Neural cell (in vitro differentiated cells): ENCODE measurements around the gene OR7C1.

ENCODE experiments used
- CTCF ChIP-seq: fragments of 450-650 bp; IDR thresholded peaks from 2 replicates; pipeline ENCODE4 v1.5.1; 2014; ENCODE audit warnings: antibody characterized with exemption, mild to moderate bottlenecking, moderate library complexity; ENCODE audit not compliant: poor library complexity, severe bottlenecking
- EP300 ChIP-seq: fragments of 450-650 bp; conservative IDR thresholded peaks from 2 replicates; pipeline ENCODE4 v1.6.1; 2014; ENCODE audit warnings: antibody characterized with exemption, mild to moderate bottlenecking, moderate library complexity; ENCODE audit not compliant: poor library complexity, severe bottlenecking
- EZH2 ChIP-seq: fragments of 200-600, 300-800 bp; shearing (Covaris generic), sonication (generic); IDR thresholded peaks from 2 replicates; pipeline ENCODE4 v1.6.1; 2014; ENCODE audit warnings: antibody characterized with exemption, low read length, borderline replicate concordance, mild to moderate bottlenecking; ENCODE audit not compliant: insufficient read depth, poor library complexity, severe bottlenecking
- POLR2AphosphoS5 ChIP-seq: IDR thresholded peaks from 2 replicates; pipeline ENCODE4 v1.6.1; 2012
- RAD21 ChIP-seq: fragments of 450-650 bp; conservative IDR thresholded peaks from 2 replicates; pipeline ENCODE4 v1.6.1; 2014; ENCODE audit warnings: antibody characterized with exemption, mild to moderate bottlenecking, moderate library complexity
- REST ChIP-seq: IDR thresholded peaks from 2 replicates; pipeline ENCODE4 v1.6.1; 2012; ENCODE audit warnings: borderline replicate concordance
- TAF1 ChIP-seq: IDR thresholded peaks from 2 replicates; pipeline ENCODE4 v1.6.1; 2012; ENCODE audit warnings: low read depth

DNA sequence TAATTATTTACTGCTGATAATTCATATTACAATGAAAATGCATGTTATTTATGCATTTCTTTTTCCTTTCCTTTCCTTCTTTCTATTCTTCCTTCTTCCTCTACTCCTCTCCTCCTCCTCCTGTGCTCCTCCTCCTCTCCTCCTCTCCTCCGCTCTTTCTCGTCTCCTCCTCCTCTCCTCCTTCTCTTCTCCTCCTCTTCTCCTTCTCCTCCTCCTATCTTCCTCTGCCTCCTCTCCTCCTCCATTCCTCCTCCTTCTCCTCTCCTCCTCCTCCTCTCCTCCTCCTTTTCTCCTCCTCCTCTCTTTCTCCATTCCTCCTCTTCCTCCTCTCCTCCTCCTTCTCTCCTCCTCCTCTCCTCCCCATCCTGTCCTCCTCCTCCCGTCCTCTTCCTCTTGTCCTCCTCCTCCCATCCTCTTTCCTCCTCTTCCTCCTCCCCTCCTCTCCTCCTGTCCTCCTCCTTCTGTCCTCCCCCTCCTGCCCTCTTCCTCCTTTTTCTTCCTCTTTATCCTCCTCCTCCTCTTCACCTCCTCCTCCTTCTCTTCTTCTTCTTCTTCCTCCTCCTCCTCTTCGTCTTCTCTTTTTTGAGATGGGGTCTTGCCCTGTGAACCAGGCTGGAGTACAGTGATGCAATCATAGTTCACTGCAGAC is 71.4 kb downstream of the OR7C1 start:
- TF ChIP-seq CTCF (no peak), TAF1 (no peak), POLR2AphosphoS5 (no peak), EP300 (no peak), EZH2 (no peak), RAD21 (no peak), REST (no peak)
